Mammary epithelial cell (primary cell): Measurements from ENCODE around the gene DUS3L.

Source experiments
- CTCF ChIP-seq, 2 donors: IDR thresholded peaks in 1 of 2; conservative IDR thresholded peaks in 1 of 2; 2 replicates each; pipeline ENCODE4 v1.5.1; 2011 to 2012; ENCODE audit warnings: inconsistent platforms in 2 of 2, low read length in 2 of 2, mild to moderate bottlenecking in 2 of 2, control low read depth in 1 of 2, low read depth in 1 of 2; ENCODE audit not compliant: insufficient read depth in 1 of 2; ENCODE audit errors: extremely low read depth in 1 of 2
- EZH2 ChIP-seq: IDR thresholded peaks from 2 replicates; pipeline ENCODE4 v1.6.1; 2012; ENCODE audit warnings: low read length, inconsistent platforms, borderline replicate concordance

- TF ChIP-seq CTCF (conservative IDR thresholded peaks at IDR 0.05 in 1 of 2, IDR thresholded peaks at IDR 0.05 in 1 of 2; ENCODE audit: extremely low read depth in 1 of 2, insufficient read depth in 1 of 2, low read depth in 1 of 2, low read length in 2 of 2) (no peak), EZH2 (no peak)
These were observed 52.5 kb downstream of the DUS3L start for GRCh38 chr19:5738423-5738822.
